VCaP (cell line): ENCODE measurements around the gene DDX42.

Experiments
- H3K27ac ChIP-seq: fragments of 450-650 bp; 2 replicates; pipeline ENCODE4 v1.5.1; 2017
- TF ChIP-seq, protein P1 (sequence below): fragments of 450-650 bp; conservative IDR thresholded peaks from 2 replicates; pipeline ENCODE4 v1.5.1; 2017; ENCODE audit warnings: mild to moderate bottlenecking, moderate library complexity

The DDX42 gene

DNA sequence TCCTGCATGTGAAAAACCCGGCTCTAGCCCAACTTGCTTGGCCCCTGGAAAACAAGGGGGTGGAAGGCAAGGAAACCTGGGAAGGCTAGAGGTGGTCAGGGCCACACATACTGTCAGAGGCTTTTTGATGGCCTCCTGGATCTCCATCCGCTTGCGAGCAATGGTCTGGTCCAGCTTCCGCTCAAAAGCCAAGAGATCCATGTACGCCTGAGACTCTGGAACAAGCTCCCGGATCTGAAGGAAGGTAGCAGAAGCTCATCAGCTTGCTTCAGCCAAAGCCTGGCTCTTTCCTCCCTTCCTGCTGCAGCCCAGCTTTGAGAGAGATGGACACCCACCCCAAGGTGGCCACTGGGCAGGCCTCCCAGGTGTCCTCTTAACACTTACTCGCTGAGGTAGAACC lies 62.8 kb downstream of the DDX42 start:
- no peak overlapping the region for H3K27ac ChIP-seq
- TF ChIP-seq, protein P1, sequence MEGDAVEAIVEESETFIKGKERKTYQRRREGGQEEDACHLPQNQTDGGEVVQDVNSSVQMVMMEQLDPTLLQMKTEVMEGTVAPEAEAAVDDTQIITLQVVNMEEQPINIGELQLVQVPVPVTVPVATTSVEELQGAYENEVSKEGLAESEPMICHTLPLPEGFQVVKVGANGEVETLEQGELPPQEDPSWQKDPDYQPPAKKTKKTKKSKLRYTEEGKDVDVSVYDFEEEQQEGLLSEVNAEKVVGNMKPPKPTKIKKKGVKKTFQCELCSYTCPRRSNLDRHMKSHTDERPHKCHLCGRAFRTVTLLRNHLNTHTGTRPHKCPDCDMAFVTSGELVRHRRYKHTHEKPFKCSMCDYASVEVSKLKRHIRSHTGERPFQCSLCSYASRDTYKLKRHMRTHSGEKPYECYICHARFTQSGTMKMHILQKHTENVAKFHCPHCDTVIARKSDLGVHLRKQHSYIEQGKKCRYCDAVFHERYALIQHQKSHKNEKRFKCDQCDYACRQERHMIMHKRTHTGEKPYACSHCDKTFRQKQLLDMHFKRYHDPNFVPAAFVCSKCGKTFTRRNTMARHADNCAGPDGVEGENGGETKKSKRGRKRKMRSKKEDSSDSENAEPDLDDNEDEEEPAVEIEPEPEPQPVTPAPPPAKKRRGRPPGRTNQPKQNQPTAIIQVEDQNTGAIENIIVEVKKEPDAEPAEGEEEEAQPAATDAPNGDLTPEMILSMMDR: no peak

DNA sequence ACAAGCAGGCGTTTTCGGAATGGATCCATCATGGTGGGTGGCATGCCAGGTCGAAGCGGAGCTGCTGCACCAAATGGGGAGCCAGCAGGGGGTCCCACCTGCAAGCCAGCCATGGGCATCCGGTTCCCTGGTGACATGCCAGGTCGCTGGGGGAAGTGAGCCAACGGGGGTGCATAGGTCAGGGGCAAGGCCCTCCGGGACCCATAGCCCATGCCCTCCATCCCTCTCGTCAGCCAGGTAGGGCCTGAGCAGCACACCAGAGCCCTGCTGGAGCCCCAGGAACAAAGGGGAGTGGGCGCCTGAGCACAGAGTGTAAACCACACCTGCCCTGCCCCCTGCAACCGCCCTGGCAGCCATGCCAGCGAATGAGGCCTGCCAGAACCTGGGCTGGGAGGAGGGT lies 63.5 kb downstream of the DDX42 start:
- H3K27ac ChIP-seq: peak overlapping the region; percentile 96; the same call in 1 of the 2 replicates
- TF ChIP-seq, protein P1: no peak

DNA sequence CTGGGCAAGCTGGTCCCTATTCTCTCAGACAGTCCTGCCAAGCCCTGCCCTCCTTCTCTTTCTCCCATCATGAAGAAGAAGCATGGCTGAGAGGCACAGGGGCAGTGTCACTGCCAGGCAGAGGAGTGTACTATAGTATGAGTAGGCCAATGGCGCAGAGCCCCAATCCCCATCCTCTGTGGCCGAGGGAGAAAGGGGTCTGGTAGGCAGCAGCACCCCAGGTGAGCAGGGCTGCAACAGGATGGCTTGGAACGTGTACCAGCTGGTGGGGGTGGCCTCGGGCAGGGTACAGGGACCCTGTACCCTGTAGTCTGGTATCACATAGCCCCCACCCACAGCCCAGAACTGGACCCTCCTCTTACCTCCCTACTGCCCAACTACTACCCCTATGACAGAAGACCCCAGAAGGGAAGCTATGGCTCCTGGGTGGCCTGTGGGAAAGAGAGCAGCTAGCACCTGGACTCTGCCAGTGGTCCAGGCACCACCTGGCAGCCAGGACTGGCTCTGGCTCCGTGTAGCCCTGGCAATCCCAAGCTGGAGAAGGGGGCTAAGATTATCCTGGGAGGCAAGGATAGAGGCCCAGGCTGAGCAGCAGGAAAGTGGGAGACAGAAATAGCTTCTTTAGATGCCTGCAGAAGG lies 64.1 kb downstream of the DDX42 start:
- H3K27ac ChIP-seq: peak overlapping the region; percentile 96
- TF ChIP-seq, protein P1: no peak

DNA sequence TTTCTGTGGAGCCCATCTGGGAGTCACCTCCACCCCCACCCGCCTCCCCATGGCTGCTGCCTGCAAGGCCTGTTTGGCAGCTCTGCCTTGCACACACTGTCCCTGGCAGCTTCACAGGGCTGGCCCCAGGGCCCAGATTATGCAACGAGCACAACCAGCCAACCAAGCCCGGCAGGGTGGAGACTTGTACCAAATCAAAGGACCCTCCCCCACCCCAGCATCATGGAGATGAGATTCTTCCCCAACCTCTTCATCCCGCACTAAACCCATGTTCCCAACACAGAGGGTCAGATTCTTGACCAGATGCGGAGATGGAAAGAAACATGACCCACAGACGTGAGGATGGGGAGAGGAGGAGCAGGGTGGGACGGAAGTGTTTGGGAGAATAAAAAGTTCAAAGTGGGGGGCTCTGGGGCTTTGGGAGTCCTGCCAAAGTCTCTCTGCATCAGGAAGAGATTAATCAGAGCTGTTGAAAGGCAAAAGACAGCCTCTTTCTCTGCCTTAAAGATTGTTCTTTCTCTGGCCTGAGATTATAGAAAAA lies 64.7 kb downstream of the DDX42 start:
- TF ChIP-seq, protein P1: no peak
- peak overlapping the region; percentile 96 for H3K27ac ChIP-seq

DNA sequence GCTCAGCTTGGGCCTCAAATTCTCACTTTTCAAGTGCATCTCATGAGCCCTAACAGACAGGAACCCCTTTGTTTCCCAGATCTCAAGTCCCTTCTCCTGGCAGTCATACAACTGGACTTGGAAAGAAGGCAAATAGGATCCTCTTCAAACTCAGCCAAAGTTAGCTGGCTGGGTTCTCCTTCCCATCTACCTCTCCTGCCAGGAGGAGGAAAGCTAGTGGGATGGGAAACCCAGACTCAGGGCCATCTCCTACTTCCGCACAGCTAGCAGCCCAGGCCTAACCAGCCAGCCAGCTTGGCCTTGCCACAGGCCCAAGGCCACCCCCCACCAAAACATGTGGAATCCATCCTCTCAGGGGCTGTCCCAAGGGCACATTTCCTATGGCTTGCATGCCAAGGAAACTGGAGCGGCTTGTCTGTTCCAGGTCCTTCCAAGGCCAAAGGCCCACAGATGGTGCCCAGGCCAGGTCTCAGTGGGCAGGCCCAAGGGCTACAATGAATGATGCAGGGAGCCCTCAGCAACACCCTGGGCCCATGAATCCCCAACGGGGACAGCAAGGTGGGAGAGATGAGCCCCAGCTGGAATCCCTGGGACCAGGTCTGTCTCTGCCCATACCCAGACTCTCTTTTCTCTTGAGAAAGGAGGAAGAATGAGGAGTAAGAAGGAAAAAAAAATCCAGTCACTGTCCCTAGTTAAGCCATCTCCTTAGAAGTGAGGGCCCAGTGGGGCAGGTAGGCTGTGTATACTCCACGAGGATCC lies 66.8 kb downstream of the DDX42 start:
- TF ChIP-seq, protein P1: no peak
- H3K27ac ChIP-seq: peak overlapping the region; percentile 96

DNA sequence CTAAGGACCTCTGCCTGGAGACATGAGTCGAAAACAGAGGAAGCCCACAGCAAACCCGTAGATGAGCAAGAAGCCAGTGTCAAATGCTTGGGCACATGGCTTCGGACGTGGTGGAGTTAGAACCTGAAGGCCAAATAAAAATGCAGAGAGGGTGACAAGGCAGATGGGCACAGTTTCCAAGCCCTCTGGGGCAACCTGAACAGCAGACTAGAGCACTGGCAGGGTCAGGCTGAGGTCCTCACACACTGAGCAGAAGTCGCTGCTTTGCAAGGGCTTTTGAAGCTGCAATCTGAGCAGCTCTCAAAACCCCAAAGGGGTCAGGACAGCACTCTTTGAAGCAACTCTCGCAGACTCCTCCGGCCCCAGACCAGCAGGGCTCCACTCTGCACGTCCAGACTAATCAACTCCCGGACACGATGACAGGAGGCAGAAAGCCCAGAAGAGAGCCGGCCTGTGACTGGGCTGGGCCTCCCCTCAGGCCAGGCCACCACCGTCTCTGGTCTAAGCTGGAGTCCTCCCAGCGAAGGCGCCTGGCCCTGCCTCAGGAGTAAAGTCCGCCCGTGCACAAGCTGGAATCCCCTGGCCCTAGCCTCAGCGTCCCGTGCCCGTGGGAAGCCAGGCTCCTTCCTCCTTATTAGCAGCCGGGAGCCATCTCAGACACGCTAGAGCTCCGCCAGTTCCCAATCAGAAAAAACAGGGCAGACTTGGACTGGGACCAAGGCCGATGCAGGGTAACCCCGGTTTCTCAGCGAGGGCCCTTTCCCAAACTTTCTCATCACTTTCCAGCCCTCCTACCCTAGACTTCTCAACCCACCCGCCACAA lies 67.6 kb downstream of the DDX42 start:
- TF ChIP-seq, protein P1: no peak
- peak overlapping the region; percentile 96 for H3K27ac ChIP-seq

DNA sequence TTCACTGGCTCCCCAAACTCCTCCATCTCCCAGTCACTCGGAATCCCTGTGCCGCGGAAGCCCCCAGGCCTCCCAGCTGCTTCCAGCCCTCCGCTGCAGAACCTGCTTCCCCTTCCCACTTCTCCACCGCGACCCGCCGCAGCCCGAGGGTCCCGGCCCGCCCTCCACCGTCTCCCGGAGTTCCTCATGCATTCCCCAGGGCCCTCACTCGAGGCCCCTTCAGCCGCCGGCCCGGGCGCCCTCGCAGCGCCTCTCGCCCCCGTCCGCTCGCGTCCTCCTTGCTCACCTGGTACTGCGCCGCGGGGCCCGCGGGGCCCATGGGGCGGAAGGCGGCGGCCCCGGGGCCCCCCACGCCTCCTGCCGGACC lies 68.2 kb downstream of the DDX42 start:
- H3K27ac ChIP-seq: peak overlapping the region; percentile 96
- TF ChIP-seq, protein P1: no peak
